HPDE6-E6E7 (cell line): ENCODE data around the gene KLF7.

Source experiments
- DNase-seq: peaks from one replicate; pipeline ENCODE4 v3.0.0; 2011; ENCODE audit warnings: missing footprints; ENCODE audit errors: extremely low spot score

KLF7 gene

GRCh38 chr2:207165121-207166038 lies at the start of gene KLF7:
Gene KLF7, minus strand, starts transcription at chr2:207165948. Its CDS starts 380 bp downstream, at chr2:207165568.
- peak; percentile 9 for DNase-seq

DNA sequence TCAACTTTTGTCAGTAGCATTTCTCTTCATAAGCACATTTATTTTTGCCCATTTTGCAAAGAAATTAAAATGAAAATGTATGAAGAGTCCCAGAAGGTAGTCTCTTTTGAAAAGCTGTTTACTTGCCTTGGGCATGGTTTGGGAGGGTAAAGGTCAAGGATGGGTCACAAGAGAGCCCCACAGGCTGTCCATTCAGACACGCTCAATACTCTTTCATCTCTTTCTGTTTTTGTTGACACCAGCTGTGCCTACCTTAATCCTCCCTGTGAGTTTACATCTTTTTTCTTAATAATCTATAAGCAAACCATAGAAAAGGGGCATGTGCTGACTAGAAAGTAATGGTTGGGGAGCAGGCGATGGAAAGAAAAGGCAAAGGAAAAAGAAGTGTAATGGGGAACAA lies 49.6 kb upstream of the KLF7 start:
- DNase-seq = no peak

GRCh38 chr2:207214446-207214845 lies 48.7 kb upstream of the KLF7 start:
- no peak for DNase-seq

DNA sequence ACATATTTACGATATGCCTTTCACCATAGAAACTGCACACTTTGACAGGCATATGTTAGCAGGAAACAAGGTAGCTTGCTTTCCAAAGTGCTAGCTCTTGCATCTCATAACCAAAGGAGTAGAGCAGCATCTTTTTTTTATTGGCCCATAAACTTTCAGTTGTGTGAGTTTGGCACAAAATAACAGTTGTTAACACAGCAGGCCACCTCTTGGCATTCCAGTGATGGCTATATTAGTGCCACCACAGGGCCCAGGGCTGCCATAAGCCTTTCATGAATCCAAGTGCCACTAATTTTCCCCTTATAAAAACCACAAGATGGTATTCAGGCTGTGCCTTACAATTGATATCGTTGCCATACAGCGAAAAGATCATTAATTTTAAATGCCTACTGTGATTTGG lies 40.3 kb upstream of the KLF7 start:
- DNase-seq = no peak

DNA sequence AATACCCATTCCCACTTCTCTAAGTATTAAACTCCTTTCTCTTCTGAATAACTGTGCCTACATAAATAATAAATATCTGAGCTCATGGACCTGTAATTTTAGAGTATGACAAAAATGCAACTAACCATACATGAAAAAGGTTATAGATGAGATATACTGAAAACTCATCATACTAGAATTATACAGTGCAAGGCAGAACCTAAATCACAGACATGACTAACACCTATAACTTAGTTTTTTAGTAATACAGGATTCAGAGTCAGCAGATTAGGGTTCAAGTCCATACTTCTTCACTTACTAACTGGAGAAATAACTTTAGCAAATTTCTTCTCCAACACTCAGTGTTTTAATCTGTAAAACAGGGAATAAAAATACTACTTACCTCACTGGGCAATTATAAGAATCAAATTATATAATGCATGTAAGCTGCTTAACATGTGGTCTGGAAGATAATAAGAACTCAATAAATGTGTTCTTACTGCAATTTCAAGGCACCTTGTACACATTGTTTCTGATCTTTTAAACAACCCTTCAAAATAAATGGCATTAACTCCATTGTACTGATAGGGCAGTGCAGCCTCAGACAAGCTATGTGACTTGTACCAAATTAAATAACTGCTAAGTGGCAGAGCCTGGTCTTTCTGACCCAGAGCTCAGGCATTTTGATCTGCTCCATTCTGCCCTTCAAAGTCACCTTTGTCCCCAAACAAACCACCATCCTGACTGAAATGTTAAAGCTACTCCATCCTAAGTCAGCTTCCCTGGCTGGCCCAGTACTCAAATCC lies 39.6 kb upstream of the KLF7 start:
- no peak for DNase-seq

- no peak for DNase-seq
Measured at GRCh38 chr2:207203056-207203455, 37.3 kb upstream of the KLF7 start.

- no peak for DNase-seq
Measured at GRCh38 chr2:207202645-207203044, 36.9 kb upstream of the KLF7 start.

DNA sequence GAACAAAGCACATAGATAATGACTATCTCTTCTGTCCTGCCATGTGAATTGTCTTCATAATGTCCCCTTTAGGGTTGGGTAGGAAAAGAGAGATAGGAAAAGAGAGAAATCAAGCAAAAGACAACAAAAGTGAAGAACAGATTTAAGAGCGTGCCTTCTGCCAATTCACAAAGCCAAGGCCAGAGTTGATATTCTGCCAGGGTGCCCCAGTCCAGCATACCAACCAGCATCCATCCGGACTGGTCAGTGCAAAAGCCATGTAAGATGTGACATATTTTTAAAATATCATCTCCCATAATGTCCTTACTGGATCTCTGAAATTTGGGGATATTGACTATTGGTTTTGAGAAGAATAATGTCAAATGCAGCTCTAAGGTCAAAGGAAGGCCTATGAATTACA lies 35.7 kb upstream of the KLF7 start:
- DNase-seq = no peak

DNA sequence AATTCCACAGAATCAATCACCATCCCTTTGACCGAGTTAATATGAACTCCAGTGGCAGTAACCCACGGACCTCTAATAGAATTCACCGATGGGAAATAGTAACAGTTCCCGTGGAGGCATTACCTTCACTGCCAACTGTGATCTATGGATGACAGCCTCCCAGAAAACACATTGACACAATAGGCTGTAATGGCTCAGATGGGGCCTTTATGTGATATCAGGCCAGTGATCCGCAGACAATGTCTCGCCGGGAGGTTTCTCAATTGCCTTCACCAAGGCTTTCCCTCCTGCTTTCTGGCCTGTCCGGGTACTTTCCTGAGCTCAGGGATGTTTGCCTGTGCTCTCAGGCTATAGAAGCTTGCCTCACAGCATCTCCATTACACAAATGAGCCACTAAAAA lies 34.4 kb upstream of the KLF7 start:
- DNase-seq = no peak

DNA sequence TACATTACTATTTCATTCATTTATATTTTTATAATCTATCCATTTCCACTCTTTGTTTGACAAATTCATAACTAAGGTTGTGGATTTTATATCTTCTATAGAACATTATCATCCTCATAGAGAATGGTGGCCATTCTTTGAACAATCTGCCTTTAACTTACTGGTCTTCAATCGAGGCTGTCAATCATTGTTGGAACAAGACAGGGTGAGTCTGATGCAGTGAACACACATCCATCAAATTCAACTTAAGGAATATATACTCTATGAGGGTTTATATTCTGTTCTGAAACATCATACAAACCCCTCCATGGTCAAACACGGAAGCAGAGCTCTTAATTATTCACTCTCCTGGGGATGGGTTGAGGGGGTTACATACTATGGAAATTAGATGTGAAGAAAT lies 28.3 kb upstream of the KLF7 start:
- DNase-seq = no peak

GRCh38 chr2:207188626-207189419 lies 23.1 kb upstream of the KLF7 start:
- DNase-seq = no peak

DNA sequence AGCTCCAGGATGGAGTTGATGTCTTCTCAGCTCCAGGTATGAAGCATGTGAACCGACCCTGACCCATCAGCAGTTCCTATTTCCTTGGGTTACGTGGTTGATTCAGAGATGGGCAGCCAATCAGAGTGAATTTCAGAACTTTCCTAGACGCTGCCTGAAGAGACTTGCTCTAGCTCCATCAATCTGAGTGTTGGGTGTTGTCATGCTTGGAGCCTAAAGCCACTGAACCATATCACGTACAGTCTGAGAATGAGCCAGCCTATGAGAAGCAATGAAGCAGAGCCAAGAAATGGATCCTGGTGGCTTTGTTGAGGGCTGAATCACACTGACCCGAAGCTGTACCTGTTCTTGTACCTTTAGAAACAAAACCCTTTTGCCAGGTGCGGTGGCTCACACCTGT lies 19.6 kb upstream of the KLF7 start:
- DNase-seq = no peak

DNA sequence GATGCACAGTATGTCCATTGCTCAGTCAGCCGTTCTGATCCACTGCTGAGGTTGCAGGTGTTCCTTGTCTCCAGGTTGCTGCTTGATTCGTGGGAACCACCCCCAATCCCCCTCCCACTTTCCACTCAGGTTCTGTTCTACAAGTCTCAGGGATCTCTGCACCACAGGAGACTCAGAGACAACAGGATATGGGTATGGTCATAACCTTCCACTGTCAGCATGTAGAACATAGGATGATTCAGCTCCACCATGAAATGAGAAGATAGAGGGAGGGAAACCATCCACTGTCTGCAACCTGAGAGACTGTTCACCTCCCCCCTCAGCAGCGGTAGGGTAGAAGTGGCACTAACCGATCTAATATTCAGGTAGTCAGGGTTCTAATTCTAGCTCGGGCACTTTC lies 19.0 kb upstream of the KLF7 start:
- DNase-seq = no peak

GRCh38 chr2:207184348-207184747 lies 18.6 kb upstream of the KLF7 start:
- no peak for DNase-seq

GRCh38 chr2:207183506-207183905 lies 17.8 kb upstream of the KLF7 start:
- DNase-seq = no peak

GRCh38 chr2:207182911-207183310 lies 17.2 kb upstream of the KLF7 start:
- no peak for DNase-seq

GRCh38 chr2:207181526-207182274 lies 16.0 kb upstream of the KLF7 start:
- no peak for DNase-seq

DNA sequence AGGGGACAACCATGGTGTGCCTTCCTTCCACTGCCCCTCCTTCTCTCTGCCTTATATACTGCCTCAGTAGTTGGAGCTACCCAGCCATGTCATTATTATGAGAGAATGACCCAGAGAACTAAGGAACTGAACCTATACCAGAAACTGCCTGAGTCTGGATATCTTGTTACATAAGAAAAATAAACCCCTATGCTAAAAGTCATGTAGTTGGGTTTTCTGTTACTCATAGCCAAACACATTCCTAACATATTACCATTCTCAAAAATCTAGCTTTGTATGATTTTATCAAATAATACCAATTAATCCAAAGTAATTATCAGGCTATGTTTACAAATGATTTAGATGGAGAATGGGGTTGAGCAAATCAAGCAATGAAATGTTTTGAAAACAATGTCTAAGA lies 15.0 kb upstream of the KLF7 start:
- no peak for DNase-seq

GRCh38 chr2:207176247-207176646 lies 10.5 kb upstream of the KLF7 start:
- DNase-seq = no peak

DNA sequence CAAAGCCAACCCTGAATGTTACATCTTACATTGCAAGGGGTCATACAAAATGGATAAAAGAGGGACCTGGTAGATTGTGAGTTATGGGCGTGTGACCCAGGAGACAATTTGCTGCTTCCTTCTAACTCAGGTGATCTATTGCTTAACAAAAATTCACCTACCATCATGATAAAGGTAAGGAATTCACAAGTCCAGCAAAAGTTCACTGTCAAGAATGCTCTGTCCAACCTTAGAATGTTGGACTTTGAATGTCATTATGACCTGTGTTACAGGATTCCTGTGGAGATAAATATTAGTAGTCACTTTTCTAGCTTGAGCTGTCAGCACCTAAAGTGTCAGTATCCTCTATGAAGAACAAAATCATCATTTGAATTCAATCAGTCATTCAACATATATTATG lies 7.9 kb upstream of the KLF7 start:
- DNase-seq = no peak
